ENCODE data around the gene GP5. TPM values are rescaled to one million over a fixed set of nuclear protein-coding genes. Genes with fewer than 3 reads are reported as not detected.
A peak's percentile ranks its signal among the peaks of the same experiment; 100 is the strongest.

The GP5 gene
- total RNA-seq, 1 experiment from 2014 or later = not detected

DNA sequence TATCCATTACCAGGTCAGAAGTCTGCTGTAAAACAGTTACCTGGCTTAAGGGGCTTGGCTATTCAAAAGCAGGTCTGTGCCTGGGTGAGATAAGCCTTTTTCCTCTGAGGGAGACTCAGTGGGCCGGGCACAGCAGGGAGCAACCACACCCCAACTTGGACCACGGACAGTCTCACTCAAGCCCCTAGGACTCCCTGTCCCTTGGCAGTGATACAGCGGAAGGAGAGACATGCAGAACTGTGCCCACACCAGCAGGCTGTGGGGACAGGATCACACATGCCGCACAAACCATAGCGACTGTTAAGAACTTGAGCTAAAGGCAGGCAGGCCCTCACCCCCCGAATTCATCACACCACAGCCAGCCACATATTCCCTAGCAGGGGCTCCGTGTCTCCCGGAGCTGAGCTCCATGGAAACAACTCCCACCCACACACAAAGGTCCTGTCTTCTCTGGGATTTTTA, 2.8 kb upstream of the GP5 start:
- in situ Hi-C loops (cut with HindIII; ENCODE audit: low pct_unique_long_range_greater_than_20kb, low sequenced_read_pairs) = no loop called here
- no peak for DNase-seq (ENCODE audit: low read depth, low spot score)

GRCh38 chr3:194401346-194401745, 2.3 kb upstream of the GP5 start:
- no peak for DNase-seq (ENCODE audit: low read depth, low spot score)
- in situ Hi-C loops (cut with HindIII; ENCODE audit: low pct_unique_long_range_greater_than_20kb, low sequenced_read_pairs) = no loop called here

DNA sequence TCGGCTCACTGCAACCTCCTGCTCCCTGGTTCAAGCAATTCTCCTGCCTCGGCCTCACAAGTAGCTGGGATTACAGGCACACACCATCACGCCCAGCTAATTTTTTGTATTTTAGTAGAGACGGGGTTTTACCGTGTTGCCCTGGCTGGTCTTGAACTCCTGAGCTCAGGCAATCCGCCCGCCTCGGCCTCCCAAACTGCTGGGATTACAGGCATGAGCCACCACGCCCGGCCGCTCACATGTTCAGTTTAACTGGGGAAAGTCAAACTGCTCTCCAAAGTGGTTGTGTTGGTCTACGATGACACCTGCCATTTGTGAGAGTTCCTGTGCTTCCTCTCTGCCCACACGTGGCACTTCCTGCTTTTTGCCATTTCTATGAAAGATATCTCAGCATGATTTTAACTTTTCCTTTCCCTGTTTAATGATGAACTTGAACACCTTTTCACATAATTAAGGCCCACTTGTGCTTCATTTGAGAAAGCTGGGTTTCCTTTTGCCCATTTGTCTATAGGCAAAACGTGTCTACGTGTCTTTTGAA, 877 bp upstream of the GP5 start:
- in situ Hi-C loops (cut with HindIII; ENCODE audit: low pct_unique_long_range_greater_than_20kb, low sequenced_read_pairs) = no loop called here
- no peak for DNase-seq (ENCODE audit: low read depth, low spot score)

DNA sequence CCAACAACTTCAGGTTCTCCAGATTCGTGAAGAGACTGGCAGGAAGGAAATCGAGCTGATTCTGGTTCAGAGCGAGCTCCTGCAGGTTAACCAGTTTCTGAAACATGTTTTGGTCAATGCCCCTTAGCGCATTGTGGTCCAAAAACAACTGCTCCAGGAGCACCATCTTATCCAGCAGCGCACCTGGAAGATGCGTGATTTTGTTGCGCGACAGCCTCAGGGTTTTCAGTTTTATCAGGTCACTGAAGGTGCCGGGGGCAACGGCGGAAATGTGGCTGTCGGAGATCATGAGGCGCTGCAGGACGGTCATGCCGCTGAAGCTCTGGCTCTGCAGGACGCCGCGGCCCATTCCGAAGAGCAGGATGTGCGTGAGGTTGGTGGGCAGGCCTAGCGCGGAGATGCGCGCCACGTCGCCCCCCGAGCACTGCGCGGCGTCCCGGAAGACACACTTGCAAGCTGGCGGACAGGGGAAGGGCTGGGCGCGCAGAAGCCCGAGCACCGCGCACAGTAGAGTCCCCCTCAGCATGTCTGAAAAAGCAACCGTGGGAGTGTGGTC, 1.2 kb downstream of the GP5 start:
- DNase-seq (ENCODE audit: low read depth, low spot score) = no peak
- in situ Hi-C loops (cut with HindIII; ENCODE audit: low pct_unique_long_range_greater_than_20kb, low sequenced_read_pairs) = no loop called here

- no peak for DNase-seq (ENCODE audit: low read depth, low spot score)
- in situ Hi-C loops (cut with HindIII; ENCODE audit: low pct_unique_long_range_greater_than_20kb, low sequenced_read_pairs) = no loop called here
Observed at GRCh38 chr3:194396859-194397756, 2.0 kb downstream of the GP5 start.

DNA sequence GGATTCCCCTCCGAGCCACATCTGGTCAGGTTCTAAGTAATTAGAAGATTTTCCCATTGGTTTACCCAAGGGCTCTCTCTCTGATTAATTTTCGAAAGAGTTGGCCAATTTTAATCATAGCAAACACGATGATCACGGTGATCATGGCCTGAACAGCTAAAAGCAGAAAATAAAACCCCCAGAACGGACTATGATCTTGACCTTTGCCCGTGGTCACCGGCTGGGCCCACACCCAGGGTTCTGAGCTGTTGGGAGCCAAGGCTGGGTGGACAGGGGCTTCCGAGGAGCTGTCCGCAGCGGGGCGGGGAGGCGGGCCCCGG, 2.6 kb downstream of the GP5 start:
- in situ Hi-C loops (cut with HindIII; ENCODE audit: low pct_unique_long_range_greater_than_20kb, low sequenced_read_pairs) = no loop called here
- DNase-seq (ENCODE audit: low read depth, low spot score) = no peak

DNA sequence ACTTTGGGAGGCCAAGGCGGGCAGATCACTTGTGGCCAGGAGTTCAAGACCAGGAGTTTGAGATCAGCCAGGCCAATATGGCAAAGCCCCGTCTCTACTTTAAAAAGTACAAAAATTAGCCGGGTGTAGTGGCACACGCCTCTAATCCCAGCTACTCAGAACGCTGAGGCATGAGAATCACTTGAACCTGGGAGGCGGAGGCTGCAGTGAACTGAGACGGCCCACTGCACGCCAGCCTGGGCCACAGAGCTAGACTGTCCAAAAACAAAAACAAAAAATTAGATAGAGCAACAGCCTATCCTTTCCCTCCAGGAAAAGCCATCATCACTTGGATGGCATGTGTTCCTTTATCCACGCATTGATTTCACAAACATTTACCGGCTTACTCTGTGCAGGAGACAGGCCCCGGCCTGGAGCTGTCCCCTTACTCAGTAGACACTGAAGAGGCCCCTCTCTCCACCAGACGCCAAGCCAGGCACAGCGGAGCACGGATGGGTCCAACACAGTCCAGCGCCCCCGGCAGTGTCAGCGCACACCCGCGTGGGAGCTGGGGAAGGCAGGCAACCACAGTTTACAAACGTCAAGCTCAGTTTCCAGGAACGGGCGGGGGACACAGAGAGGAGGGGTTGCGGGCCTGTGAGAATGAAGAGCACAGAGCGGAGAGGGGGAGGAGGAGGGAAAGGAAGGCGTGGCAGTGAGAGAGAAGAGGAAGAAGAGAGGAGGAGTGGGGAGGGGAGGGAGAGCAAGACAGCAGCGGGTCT, 3.1 kb downstream of the GP5 start:
- in situ Hi-C loops (cut with HindIII; ENCODE audit: low pct_unique_long_range_greater_than_20kb, low sequenced_read_pairs) = no loop called here
- no peak for DNase-seq (ENCODE audit: low read depth, low spot score)

GRCh38 chr3:194395212-194395611, 3.9 kb downstream of the GP5 start:
- DNase-seq (ENCODE audit: low read depth, low spot score) = peak; percentile 60
- in situ Hi-C loops (cut with HindIII; ENCODE audit: low pct_unique_long_range_greater_than_20kb, low sequenced_read_pairs) = no loop called here

DNA sequence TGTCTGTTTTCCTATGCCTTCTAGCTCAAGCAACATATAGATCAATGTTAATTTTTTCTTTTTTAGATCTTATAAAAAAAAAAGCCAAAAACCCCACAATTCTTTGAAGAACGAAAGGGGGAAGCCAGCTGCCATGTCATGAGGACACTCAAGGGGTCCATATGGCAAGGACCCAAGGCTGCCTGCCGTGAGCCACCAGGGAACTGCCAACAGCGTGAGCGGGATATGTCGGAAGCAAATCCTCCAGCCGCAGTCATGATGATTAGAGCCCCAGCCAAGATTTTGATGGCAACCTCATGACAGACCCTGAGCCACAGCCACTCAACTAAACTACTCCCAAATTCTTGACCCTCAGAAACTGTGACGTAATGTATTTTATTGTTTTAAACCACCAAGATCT, 6.5 kb downstream of the GP5 start:
- no peak for DNase-seq (ENCODE audit: low read depth, low spot score)
- in situ Hi-C loops (cut with HindIII; ENCODE audit: low pct_unique_long_range_greater_than_20kb, low sequenced_read_pairs) = no loop called here

DNA sequence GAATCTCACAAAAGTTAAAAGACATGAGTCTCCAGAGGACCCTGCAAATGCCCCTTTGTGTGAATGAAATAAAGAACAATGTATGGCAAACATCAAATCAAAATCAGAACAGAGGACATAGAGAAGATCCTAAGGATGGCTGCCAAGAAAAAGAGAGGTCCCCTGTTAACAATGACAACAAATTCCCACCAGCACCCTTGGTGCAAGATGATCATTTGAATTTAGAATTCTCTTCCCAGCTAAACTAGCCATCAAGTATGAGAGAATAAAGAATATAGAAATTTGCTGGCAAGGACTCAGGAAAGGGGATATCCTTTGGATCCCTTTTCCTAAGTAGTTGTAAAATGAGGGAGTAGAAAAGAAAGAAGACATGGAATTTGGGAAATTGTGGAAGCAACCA, 8.2 kb downstream of the GP5 start:
- no peak for DNase-seq (ENCODE audit: low read depth, low spot score)
- in situ Hi-C loops (cut with HindIII; ENCODE audit: low pct_unique_long_range_greater_than_20kb, low sequenced_read_pairs) = no loop called here

- DNase-seq (ENCODE audit: low read depth, low spot score) = no peak
- in situ Hi-C loops (cut with HindIII; ENCODE audit: low pct_unique_long_range_greater_than_20kb, low sequenced_read_pairs) = no loop called here
Observed at GRCh38 chr3:194389269-194389668, 9.8 kb downstream of the GP5 start.

- in situ Hi-C loops (cut with HindIII; ENCODE audit: low pct_unique_long_range_greater_than_20kb, low sequenced_read_pairs) = no loop called here
Observed at GRCh38 chr3:194387926-194388418, 11.1 kb downstream of the GP5 start.

GRCh38 chr3:194387276-194387675, 11.8 kb downstream of the GP5 start:
- DNase-seq (ENCODE audit: low read depth, low spot score) = no peak
- in situ Hi-C loops (cut with HindIII; ENCODE audit: low pct_unique_long_range_greater_than_20kb, low sequenced_read_pairs) = no loop called here

More at GRCh38 chr3:194387926-194388418, 11.1 kb downstream of the GP5 start:
- no peak for DNase-seq (ENCODE audit: low read depth, low spot score)

GRCh38 chr3:194386648-194387047, 12.4 kb downstream of the GP5 start:
- DNase-seq (ENCODE audit: low read depth, low spot score) = no peak
- in situ Hi-C loops (cut with HindIII; ENCODE audit: low pct_unique_long_range_greater_than_20kb, low sequenced_read_pairs) = no loop called here

- in situ Hi-C loops (cut with HindIII; ENCODE audit: low pct_unique_long_range_greater_than_20kb, low sequenced_read_pairs) = no loop called here
- DNase-seq (ENCODE audit: low read depth, low spot score) = no peak
Observed at GRCh38 chr3:194386066-194386465, 13.0 kb downstream of the GP5 start.

- in situ Hi-C loops (cut with HindIII; ENCODE audit: low pct_unique_long_range_greater_than_20kb, low sequenced_read_pairs) = no loop called here
- DNase-seq (ENCODE audit: low read depth, low spot score) = no peak
Observed at GRCh38 chr3:194384569-194385001, 14.5 kb downstream of the GP5 start.

GRCh38 chr3:194384156-194384555, 14.9 kb downstream of the GP5 start:
- no peak for DNase-seq (ENCODE audit: low read depth, low spot score)
- in situ Hi-C loops (cut with HindIII; ENCODE audit: low pct_unique_long_range_greater_than_20kb, low sequenced_read_pairs) = no loop called here

DNA sequence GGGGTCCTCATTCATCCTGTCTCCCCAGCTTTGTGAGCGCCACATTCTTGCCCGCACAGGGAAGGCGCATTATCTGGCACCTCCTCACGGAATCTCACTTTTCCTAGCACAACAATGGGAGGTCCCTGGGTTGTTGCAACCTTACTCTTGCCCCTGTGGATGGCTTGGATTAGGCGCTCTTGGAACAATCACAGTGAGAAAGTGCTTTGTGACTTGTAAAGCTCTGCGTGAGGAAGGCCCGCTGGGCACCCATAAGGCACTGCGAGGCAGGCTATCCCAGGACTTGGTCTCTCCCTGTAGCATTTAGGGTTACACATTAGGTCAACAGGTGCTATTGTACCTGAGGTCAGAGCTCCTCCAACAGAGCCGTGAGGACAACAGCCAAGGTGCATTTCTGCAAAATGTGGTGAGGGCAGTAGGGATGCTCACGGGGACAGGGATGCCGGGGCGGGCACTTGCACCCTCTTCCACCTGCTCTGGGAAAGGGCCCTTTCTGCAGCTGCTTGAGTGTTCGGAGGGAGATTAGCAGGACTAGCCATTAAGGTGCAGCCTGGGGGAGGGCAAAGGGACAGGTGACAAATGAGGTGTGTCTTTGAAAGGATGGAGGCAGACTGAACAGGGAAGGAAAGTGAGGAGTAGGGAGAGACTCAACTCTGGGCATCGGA, 15.7 kb downstream of the GP5 start:
- DNase-seq (ENCODE audit: low read depth, low spot score) = no peak
- in situ Hi-C loops (cut with HindIII; ENCODE audit: low pct_unique_long_range_greater_than_20kb, low sequenced_read_pairs) = no loop called here

Measured in SK-MEL-5 (cell line).